Subcutaneous abdominal adipose tissue (tissue), 5 donors: ENCODE data around the gene UGGT1.

Source experiments
- H3K27ac ChIP-seq: one replicate; pipeline ENCODE4 v1.7.0; 2013; ENCODE audit warnings: low read depth, mild to moderate bottlenecking, inconsistent platforms, low read length, moderate library complexity
- H3K27me3 ChIP-seq, 5 donors: one replicate each; pipeline ENCODE4 v1.7.0; 2013; ENCODE audit warnings: low read length in 5 of 5, inconsistent platforms in 1 of 5; ENCODE audit not compliant: control insufficient read depth in 5 of 5, insufficient read depth in 4 of 5
- H3K36me3 ChIP-seq, 5 donors: one replicate each; pipeline ENCODE4 v1.7.0; 2013; ENCODE audit warnings: low read length in 5 of 5; ENCODE audit not compliant: control insufficient read depth in 5 of 5, insufficient read depth in 5 of 5
- H3K4me1 ChIP-seq, 5 donors: one replicate each; pipeline ENCODE4 v1.7.0; 2013; ENCODE audit warnings: low read length in 5 of 5, mild to moderate bottlenecking in 3 of 5, moderate library complexity in 1 of 5; ENCODE audit not compliant: control insufficient read depth in 5 of 5, insufficient read depth in 5 of 5
- H3K4me3 ChIP-seq, 5 donors: one replicate each; pipeline ENCODE4 v1.7.0; 2013; ENCODE audit warnings: low read length in 5 of 5, low read depth in 1 of 5
- H3K9ac ChIP-seq, 5 donors: one replicate each; pipeline ENCODE4 v1.7.0; 2013; ENCODE audit warnings: low read length in 5 of 5, mild to moderate bottlenecking in 4 of 5, moderate library complexity in 3 of 5
- H3K9me3 ChIP-seq, 5 donors: one replicate each; pipeline ENCODE4 v1.7.0; 2013; ENCODE audit warnings: low read length in 5 of 5; ENCODE audit not compliant: control insufficient read depth in 5 of 5
- donor health status: healthy.
- donor health status: healthy.
- donor health status: healthy.
- donor health status: healthy.
- donor health status: healthy.

Gene UGGT1

GRCh38 chr2:128095201-128095600, 4.2 kb downstream of the UGGT1 start:
- Histone ChIP-seq H3K4me1 (peaks cover 0 to 24% (median 15%) of the 10 kb centered on the region in 5 donors), H3K4me3 (no peak overlapping the region), H3K27ac (no peak overlapping the region), H3K36me3 (peaks cover 5 to 24% (median 20%) of the 10 kb centered on the region in 5 donors), H3K27me3 (no peaks in the 10 kb centered on the region), H3K9me3 (no peaks in the 10 kb centered on the region), H3K9ac (no peak overlapping the region)

DNA sequence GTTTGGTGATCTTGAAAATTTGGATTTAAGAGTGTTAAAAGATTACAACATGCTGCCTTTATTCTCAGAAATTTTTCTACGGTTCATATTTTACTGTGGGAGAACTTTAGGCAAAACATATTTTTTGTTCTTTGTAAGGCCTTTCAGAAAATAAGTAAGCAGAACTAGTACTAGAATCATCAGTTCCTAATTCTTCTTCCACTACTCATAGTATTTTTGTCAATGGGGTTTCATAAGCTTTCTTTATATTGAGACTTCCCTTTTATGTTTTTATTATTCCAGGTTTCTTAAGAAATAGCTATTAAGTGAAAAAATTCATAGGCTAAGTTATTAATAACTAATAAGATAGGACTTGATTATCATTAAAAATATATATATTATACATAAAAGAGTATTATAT, 12.4 kb downstream of the UGGT1 start:
- Histone ChIP-seq H3K9ac (no peak overlapping the region), H3K27ac (no peak overlapping the region), H3K4me3 (no peak overlapping the region), H3K27me3 (no peaks in the 10 kb centered on the region), H3K9me3 (no peaks in the 10 kb centered on the region), H3K4me1 (no peaks in the 10 kb centered on the region), H3K36me3 (peaks cover 11 to 34% (median 24%) of the 10 kb centered on the region in 5 donors)

GRCh38 chr2:128105072-128105471, 14.1 kb downstream of the UGGT1 start:
- H3K9me3 ChIP-seq, result no peaks in the 10 kb centered on the region
- no peaks in the 10 kb centered on the region for H3K4me1 ChIP-seq
- no peak overlapping the region for H3K27ac ChIP-seq
- no peak overlapping the region for H3K9ac ChIP-seq
- no peaks in the 10 kb centered on the region for H3K27me3 ChIP-seq
- H3K36me3 ChIP-seq, result peaks cover 10 to 38% (median 28%) of the 10 kb centered on the region in 5 donors
- no peak overlapping the region for H3K4me3 ChIP-seq

- Histone ChIP-seq H3K9me3 (no peaks in the 10 kb centered on the region), H3K27ac (no peak overlapping the region), H3K36me3 (peaks cover 13 to 49% (median 31%) of the 10 kb centered on the region in 5 donors), H3K9ac (no peak overlapping the region), H3K27me3 (no peaks in the 10 kb centered on the region), H3K4me1 (no peaks in the 10 kb centered on the region), H3K4me3 (no peak overlapping the region)
Observed at GRCh38 chr2:128108166-128108565, 17.2 kb downstream of the UGGT1 start.

DNA sequence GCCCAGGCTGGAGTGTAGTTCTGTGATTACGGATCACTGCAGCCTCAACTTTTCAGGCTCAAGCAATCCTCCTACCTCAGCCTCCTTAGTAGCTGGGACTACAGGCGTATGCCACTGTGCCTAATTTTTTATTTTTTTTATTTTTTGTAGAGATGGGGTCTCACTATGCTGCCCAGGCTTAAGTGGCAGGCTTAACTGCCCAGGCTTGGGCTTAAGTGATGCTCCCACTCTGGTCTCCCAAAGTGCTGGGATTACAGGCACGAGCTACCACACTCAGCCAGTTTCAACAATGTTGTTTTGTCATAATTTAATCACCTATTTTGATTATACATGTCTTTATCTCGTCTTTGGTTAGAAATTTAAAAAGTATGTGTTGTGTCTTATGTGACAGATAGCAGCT, 18.2 kb downstream of the UGGT1 start:
- Histone ChIP-seq H3K9ac (no peak overlapping the region), H3K27ac (no peak overlapping the region), H3K36me3 (peaks cover 16 to 47% (median 32%) of the 10 kb centered on the region in 5 donors), H3K27me3 (no peaks in the 10 kb centered on the region), H3K9me3 (no peaks in the 10 kb centered on the region), H3K4me1 (no peaks in the 10 kb centered on the region), H3K4me3 (no peak overlapping the region)

DNA sequence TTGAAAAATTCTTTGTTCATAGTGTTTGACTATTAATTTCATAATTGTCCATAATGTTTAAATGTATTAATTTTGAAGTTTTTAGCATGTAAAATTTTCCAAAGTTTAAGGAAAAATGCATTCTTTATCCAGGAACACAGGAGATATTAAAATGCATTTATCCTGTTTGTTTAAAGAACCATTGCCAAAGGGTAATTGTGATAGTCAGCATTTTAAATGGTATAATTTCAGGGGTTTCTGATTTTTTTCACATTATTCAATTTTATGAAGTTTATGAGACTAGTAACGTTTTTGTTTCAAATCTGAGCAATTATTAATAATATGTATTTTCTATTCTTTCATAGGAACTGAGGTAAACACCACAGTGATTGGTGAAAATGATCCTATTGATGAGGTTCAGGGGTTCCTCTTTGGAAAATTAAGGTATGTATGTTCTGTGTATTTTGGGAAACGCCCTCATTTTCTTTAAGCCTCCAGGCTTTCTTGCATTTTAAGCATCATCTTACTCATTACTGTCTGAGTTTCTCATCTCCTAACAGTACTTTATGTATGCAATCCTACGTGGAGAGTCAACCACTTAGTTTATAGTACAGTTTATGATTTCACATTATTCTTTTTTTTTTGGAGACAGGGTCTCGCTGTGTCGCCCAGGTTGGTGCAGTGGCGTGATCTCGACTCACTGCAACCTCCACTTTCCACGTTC, 25.1 kb downstream of the UGGT1 start:
- H3K9ac ChIP-seq, result no peak overlapping the region
- H3K4me1 ChIP-seq, result no peaks in the 10 kb centered on the region
- H3K9me3 ChIP-seq, result no peaks in the 10 kb centered on the region
- H3K27ac ChIP-seq, result no peak overlapping the region
- no peak overlapping the region for H3K4me3 ChIP-seq
- peaks cover 28 to 70% (median 46%) of the 10 kb centered on the region in 5 donors for H3K36me3 ChIP-seq
- H3K27me3 ChIP-seq, result no peaks in the 10 kb centered on the region

DNA sequence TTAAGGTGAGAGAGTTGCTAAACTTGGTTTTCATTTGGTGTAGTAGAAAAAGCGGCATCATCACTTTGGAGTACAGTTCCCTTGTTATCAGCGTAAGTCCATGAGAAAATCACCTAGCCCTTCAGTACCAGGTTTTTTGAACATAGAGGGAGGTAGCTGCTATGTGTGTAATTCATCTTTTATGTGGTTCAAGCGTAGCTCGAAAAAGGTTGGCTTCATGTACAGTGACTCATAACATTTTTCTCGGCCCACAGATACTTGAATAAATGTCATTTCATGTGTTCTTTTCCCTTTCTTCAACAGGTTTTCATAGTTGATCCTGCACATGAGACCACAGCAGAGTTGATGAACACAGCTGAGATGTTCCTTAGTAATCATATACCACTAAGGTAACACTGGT, 43.6 kb downstream of the UGGT1 start:
- H3K4me3 ChIP-seq, result no peak overlapping the region
- H3K9me3 ChIP-seq, result no peaks in the 10 kb centered on the region
- peaks cover 57 to 94% (median 71%) of the 10 kb centered on the region in 5 donors for H3K36me3 ChIP-seq
- no peaks in the 10 kb centered on the region for H3K4me1 ChIP-seq
- no peaks in the 10 kb centered on the region for H3K27me3 ChIP-seq
- no peak overlapping the region for H3K9ac ChIP-seq
- no peak overlapping the region for H3K27ac ChIP-seq

- H3K36me3 ChIP-seq, result peaks cover 50 to 91% (median 69%) of the 10 kb centered on the region in 5 donors
- no peak overlapping the region for H3K9ac ChIP-seq
- H3K27ac ChIP-seq, result no peak overlapping the region
- H3K9me3 ChIP-seq, result no peaks in the 10 kb centered on the region
- no peaks in the 10 kb centered on the region for H3K4me1 ChIP-seq
- no peak overlapping the region for H3K4me3 ChIP-seq
- no peaks in the 10 kb centered on the region for H3K27me3 ChIP-seq
Observed at GRCh38 chr2:128137094-128137616, 46.2 kb downstream of the UGGT1 start.

DNA sequence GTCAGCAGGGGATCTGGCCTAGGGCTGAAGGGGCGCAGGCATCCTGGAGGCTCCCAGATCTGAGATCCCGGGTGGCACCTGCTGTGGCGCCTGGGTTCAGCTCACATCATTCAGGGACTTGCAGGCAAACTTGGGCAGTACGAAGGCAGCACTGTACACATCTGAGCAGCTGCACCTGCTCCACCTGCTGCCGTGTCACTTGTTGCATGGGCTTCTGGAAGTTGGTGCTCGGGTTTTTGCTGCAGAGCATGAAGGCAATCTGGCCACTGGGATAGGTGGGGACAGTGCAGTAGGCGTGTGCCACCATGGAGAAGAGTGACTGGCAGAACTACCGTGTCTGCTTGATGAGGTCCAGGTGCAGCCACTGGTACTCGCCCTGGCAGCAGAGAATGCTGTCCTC, 48.6 kb downstream of the UGGT1 start:
- Histone ChIP-seq H3K9me3 (no peaks in the 10 kb centered on the region), H3K9ac (no peak overlapping the region), H3K4me1 (no peaks in the 10 kb centered on the region), H3K4me3 (no peak overlapping the region), H3K27ac (no peak overlapping the region), H3K36me3 (peaks cover 41 to 83% (median 56%) of the 10 kb centered on the region in 5 donors), H3K27me3 (no peaks in the 10 kb centered on the region)

GRCh38 chr2:128145651-128146050, 54.7 kb downstream of the UGGT1 start:
- Histone ChIP-seq H3K4me1 (peaks cover 0 to 4% (median 0%) of the 10 kb centered on the region in 5 donors), H3K4me3 (no peak overlapping the region), H3K9ac (no peak overlapping the region), H3K27me3 (no peaks in the 10 kb centered on the region), H3K27ac (no peak overlapping the region), H3K36me3 (peaks cover 20 to 68% (median 37%) of the 10 kb centered on the region in 5 donors), H3K9me3 (no peaks in the 10 kb centered on the region)
